HL-60 (cell line): ENCODE measurements around the gene MYORG.

ENCODE experiments used
- CTCF ChIP-seq: IDR thresholded peaks from one replicate; pipeline ENCODE4 v1.5.1; 2011; ENCODE audit warnings: low read length, control low read depth, inconsistent platforms; ENCODE audit not compliant: insufficient read depth
- GABPA ChIP-seq: IDR thresholded peaks from 2 replicates; pipeline ENCODE4 v1.6.1; 2012; ENCODE audit warnings: low read depth
- POLR2AphosphoS5 ChIP-seq: IDR thresholded peaks from 2 replicates; pipeline ENCODE4 v1.6.1; 2012; ENCODE audit warnings: low read depth
- SPI1 ChIP-seq: IDR thresholded peaks from 2 replicates; pipeline ENCODE4 v1.6.1; 2012; ENCODE audit warnings: low read depth, mild to moderate bottlenecking, borderline replicate concordance
- TF ChIP-seq, protein P1 (sequence below): IDR thresholded peaks from 2 replicates; pipeline ENCODE4 v1.6.1; 2012; ENCODE audit warnings: low read depth; ENCODE audit not compliant: insufficient replicate concordance

DNA sequence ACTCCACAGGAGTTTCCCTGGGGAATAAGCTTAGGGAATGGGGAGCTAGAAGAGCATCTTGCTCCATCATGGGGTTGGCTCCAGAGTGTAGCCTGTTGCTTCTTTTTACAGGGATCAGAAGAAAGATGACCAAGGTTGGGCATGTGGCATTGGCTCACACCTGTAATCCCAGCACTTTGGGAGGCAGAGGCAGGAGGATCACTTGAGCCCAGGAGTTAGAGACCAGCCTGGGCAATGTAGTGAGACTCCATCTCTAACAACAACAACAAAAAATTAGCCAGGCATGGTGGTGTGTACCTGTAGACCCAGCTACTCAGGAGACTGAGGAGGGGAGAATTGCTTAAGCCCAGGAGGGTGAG is 28.9 kb downstream of the MYORG start:
- TF ChIP-seq CTCF: no peak
- TF ChIP-seq, protein P1, sequence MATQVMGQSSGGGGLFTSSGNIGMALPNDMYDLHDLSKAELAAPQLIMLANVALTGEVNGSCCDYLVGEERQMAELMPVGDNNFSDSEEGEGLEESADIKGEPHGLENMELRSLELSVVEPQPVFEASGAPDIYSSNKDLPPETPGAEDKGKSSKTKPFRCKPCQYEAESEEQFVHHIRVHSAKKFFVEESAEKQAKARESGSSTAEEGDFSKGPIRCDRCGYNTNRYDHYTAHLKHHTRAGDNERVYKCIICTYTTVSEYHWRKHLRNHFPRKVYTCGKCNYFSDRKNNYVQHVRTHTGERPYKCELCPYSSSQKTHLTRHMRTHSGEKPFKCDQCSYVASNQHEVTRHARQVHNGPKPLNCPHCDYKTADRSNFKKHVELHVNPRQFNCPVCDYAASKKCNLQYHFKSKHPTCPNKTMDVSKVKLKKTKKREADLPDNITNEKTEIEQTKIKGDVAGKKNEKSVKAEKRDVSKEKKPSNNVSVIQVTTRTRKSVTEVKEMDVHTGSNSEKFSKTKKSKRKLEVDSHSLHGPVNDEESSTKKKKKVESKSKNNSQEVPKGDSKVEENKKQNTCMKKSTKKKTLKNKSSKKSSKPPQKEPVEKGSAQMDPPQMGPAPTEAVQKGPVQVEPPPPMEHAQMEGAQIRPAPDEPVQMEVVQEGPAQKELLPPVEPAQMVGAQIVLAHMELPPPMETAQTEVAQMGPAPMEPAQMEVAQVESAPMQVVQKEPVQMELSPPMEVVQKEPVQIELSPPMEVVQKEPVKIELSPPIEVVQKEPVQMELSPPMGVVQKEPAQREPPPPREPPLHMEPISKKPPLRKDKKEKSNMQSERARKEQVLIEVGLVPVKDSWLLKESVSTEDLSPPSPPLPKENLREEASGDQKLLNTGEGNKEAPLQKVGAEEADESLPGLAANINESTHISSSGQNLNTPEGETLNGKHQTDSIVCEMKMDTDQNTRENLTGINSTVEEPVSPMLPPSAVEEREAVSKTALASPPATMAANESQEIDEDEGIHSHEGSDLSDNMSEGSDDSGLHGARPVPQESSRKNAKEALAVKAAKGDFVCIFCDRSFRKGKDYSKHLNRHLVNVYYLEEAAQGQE: no peak
- TF ChIP-seq POLR2AphosphoS5: no peak
- TF ChIP-seq GABPA: no peak
- TF ChIP-seq SPI1: no peak
